Fibroblast of skin of scalp (primary cell): Measurements from ENCODE around the gene CERS2.
"Not testable (repeated sequence)": the region's sequence is repeated elsewhere in the genome, so short reads cannot be mapped to it uniquely, and the experiment has no call there.

Experiments used
- DNase-seq: peaks from one replicate; pipeline ENCODE4 v3.0.0-alpha.2; 2013

The CERS2 gene

GRCh38 chr1:150969626-150970025 lies 5.0 kb downstream of the CERS2 start:
- DNase-seq: no peak

- no peak for DNase-seq
Observed at GRCh38 chr1:150968491-150968890, 6.1 kb downstream of the CERS2 start.

- DNase-seq: no peak
Observed at GRCh38 chr1:150967936-150968335, 6.7 kb downstream of the CERS2 start.

- no peak for DNase-seq
Observed at GRCh38 chr1:150966011-150966410, 8.6 kb downstream of the CERS2 start.

GRCh38 chr1:150965605-150966004 lies 9.0 kb downstream of the CERS2 start:
- DNase-seq: no peak

- no peak for DNase-seq
Observed at GRCh38 chr1:150964164-150964489, 10.5 kb downstream of the CERS2 start.

GRCh38 chr1:150963321-150964163 lies 11.1 kb downstream of the CERS2 start:
- no peak for DNase-seq

GRCh38 chr1:150961756-150962155 lies 12.9 kb downstream of the CERS2 start:
- DNase-seq: no peak

GRCh38 chr1:150960646-150961045 lies 14.0 kb downstream of the CERS2 start:
- DNase-seq: no peak

- DNase-seq: no peak
Observed at GRCh38 chr1:150957666-150958065, 17.0 kb downstream of the CERS2 start.

GRCh38 chr1:150955280-150955679 lies 19.4 kb downstream of the CERS2 start:
- no peak for DNase-seq

GRCh38 chr1:150954708-150955107 lies 19.9 kb downstream of the CERS2 start:
- no peak for DNase-seq

- DNase-seq: no peak
Observed at GRCh38 chr1:150944856-150945255, 29.8 kb downstream of the CERS2 start.

GRCh38 chr1:150931773-150932172 lies 42.9 kb downstream of the CERS2 start:
- peak; percentile 25 for DNase-seq

GRCh38 chr1:150928775-150929174 lies 45.9 kb downstream of the CERS2 start:
- DNase-seq: not testable (repeated sequence)

GRCh38 chr1:150928286-150928685 lies 46.3 kb downstream of the CERS2 start:
- no peak for DNase-seq

GRCh38 chr1:150927624-150928023 lies 47.0 kb downstream of the CERS2 start:
- no peak for DNase-seq

- DNase-seq: peak; percentile 97
Observed at GRCh38 chr1:150926097-150926741, 48.4 kb downstream of the CERS2 start, which contains the start of gene SETDB1. Gene SETDB1 (plus strand): TSS chr1:150926363. CDS start chr1:150927715, 1,352 bp downstream.

- DNase-seq: no peak
Observed at GRCh38 chr1:150925080-150925479, 49.6 kb downstream of the CERS2 start.

- DNase-seq: peak; percentile 89
Observed at GRCh38 chr1:150922519-150922975, 52.1 kb downstream of the CERS2 start.

- DNase-seq: no peak
Observed at GRCh38 chr1:150917387-150917786, 57.2 kb downstream of the CERS2 start.
